ENCODE results near the gene PAK1.
A peak's percentile ranks its signal among the peaks of the same experiment; 100 is the strongest.

PAK1 gene

GRCh38 chr11:77422687-77423086 lies 51.2 kb downstream of the PAK1 start:
- Histone ChIP-seq H3K18ac (ENCODE audit: low read length) (no peak overlapping the region), H3K36me3 (ENCODE audit: control insufficient read depth, insufficient read depth, low read length) (no peaks in the 10 kb centered on the region), H4K8ac (ENCODE audit: low read depth, low read length) (no peak overlapping the region), H3K9ac (ENCODE audit: low read length) (no peak overlapping the region), H3K27me3 (ENCODE audit: insufficient read depth, low read length, poor library complexity) (no peaks in the 10 kb centered on the region), H3K79me1 (ENCODE audit: low read length) (peaks cover 5% of the 10 kb centered on the region), H2BK120ac (ENCODE audit: low read depth, low read length) (no peak overlapping the region), H3K4me2 (ENCODE audit: low read length) (no peak overlapping the region), H3K4me1 (ENCODE audit: control insufficient read depth, low read depth, low read length) (peaks cover 5% of the 10 kb centered on the region), H3K27ac (ENCODE audit: low read depth, low read length) (no peak overlapping the region), H3K23ac (ENCODE audit: low read length) (no peak overlapping the region), H2BK5ac (ENCODE audit: low read length) (no peak overlapping the region), H2BK15ac (replicated peaks; ENCODE audit: low read depth) (no peak overlapping the region), H3K56ac (ENCODE audit: low read length) (no peak overlapping the region), H3K4ac (ENCODE audit: low read depth, low read length) (no peak overlapping the region), H3K79me2 (ENCODE audit: control insufficient read depth, insufficient read depth, low read length) (peaks cover 23% of the 10 kb centered on the region), H2AK5ac (ENCODE audit: low read length) (no peak overlapping the region), H4K5ac (ENCODE audit: low read length) (no peak overlapping the region), H3K4me3 (ENCODE audit: low read length) (no peak overlapping the region)
- DNase-seq, result no peak
- no CpG with 5 or more reads among the region's 1 CpG for WGBS (ENCODE audit: extremely low coverage, insufficient coverage, low lambda C conversion rate)

- Histone ChIP-seq H3K56ac (ENCODE audit: low read length) (no peak overlapping the region), H3K4ac (ENCODE audit: low read depth, low read length) (no peak overlapping the region), H3K27ac (ENCODE audit: low read depth, low read length) (no peak overlapping the region), H3K18ac (ENCODE audit: low read length) (no peak overlapping the region), H2BK5ac (ENCODE audit: low read length) (no peak overlapping the region), H3K9ac (ENCODE audit: low read length) (no peak overlapping the region), H4K5ac (ENCODE audit: low read length) (no peak overlapping the region), H3K79me1 (ENCODE audit: low read length) (peaks cover 5% of the 10 kb centered on the region), H2BK120ac (ENCODE audit: low read depth, low read length) (no peak overlapping the region), H4K8ac (ENCODE audit: low read depth, low read length) (no peak overlapping the region), H2BK15ac (replicated peaks; ENCODE audit: low read depth) (no peak overlapping the region), H3K4me3 (ENCODE audit: low read length) (no peak overlapping the region), H3K4me1 (ENCODE audit: control insufficient read depth, low read depth, low read length) (peaks cover 5% of the 10 kb centered on the region), H3K27me3 (ENCODE audit: insufficient read depth, low read length, poor library complexity) (no peaks in the 10 kb centered on the region), H3K79me2 (ENCODE audit: control insufficient read depth, insufficient read depth, low read length) (peaks cover 20% of the 10 kb centered on the region), H3K23ac (ENCODE audit: low read length) (no peak overlapping the region), H3K36me3 (ENCODE audit: control insufficient read depth, insufficient read depth, low read length) (no peaks in the 10 kb centered on the region), H2AK5ac (ENCODE audit: low read length) (no peak overlapping the region), H3K4me2 (ENCODE audit: low read length) (no peak overlapping the region)
- no CpG with 5 or more reads among the region's 2 CpGs for WGBS (ENCODE audit: extremely low coverage, insufficient coverage, low lambda C conversion rate)
- DNase-seq, result peak; percentile 78
Observed at GRCh38 chr11:77421041-77421723, 52.7 kb downstream of the PAK1 start.

DNA sequence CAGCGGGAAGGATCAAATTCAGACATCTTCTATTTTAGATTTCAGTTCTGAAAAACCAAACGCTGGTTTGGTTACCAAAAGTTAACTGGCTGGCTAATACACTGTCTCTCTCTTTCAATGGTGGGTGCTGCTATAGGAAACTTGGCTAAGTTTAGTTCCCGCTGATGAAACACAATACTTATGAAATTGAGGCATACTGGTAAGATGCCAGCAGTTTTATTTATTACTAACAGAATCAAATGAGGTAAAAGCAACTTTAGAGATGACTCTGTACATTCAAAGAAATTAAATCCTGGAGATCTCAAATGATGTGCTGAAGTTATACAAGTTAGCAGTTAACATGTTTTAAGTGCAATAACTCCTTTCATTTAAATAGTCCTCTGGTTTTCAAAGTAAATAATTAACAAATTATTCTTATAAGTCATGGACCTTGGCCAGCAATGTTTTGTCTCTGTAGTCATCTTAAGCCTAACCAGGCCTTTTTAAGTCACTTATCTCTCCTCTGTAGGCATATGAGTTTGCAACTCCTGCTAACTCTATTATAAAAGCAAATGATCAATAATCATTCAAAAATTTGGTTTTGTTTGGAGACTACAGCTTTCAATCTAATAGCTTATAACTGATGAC lies 54.8 kb downstream of the PAK1 start:
- Histone ChIP-seq H3K4me3 (ENCODE audit: low read length) (no peak overlapping the region), H3K27me3 (ENCODE audit: insufficient read depth, low read length, poor library complexity) (no peaks in the 10 kb centered on the region), H3K36me3 (ENCODE audit: control insufficient read depth, insufficient read depth, low read length) (no peaks in the 10 kb centered on the region), H2BK5ac (ENCODE audit: low read length) (no peak overlapping the region), H3K79me1 (ENCODE audit: low read length) (peaks cover 3% of the 10 kb centered on the region), H3K23ac (ENCODE audit: low read length) (no peak overlapping the region), H3K4me2 (ENCODE audit: low read length) (no peak overlapping the region), H3K4ac (ENCODE audit: low read depth, low read length) (no peak overlapping the region), H3K9ac (ENCODE audit: low read length) (no peak overlapping the region), H3K27ac (ENCODE audit: low read depth, low read length) (no peak overlapping the region), H3K18ac (ENCODE audit: low read length) (no peak overlapping the region), H3K4me1 (ENCODE audit: control insufficient read depth, low read depth, low read length) (peaks cover 5% of the 10 kb centered on the region), H2AK5ac (ENCODE audit: low read length) (no peak overlapping the region), H2BK120ac (ENCODE audit: low read depth, low read length) (no peak overlapping the region), H4K5ac (ENCODE audit: low read length) (no peak overlapping the region), H4K8ac (ENCODE audit: low read depth, low read length) (no peak overlapping the region), H2BK15ac (replicated peaks; ENCODE audit: low read depth) (no peak overlapping the region), H3K56ac (ENCODE audit: low read length) (no peak overlapping the region), H3K79me2 (ENCODE audit: control insufficient read depth, insufficient read depth, low read length) (peaks cover 16% of the 10 kb centered on the region)
- no CpG with 5 or more reads among the region's 3 CpGs for WGBS (ENCODE audit: extremely low coverage, insufficient coverage, low lambda C conversion rate)
- no peak for DNase-seq

DNA sequence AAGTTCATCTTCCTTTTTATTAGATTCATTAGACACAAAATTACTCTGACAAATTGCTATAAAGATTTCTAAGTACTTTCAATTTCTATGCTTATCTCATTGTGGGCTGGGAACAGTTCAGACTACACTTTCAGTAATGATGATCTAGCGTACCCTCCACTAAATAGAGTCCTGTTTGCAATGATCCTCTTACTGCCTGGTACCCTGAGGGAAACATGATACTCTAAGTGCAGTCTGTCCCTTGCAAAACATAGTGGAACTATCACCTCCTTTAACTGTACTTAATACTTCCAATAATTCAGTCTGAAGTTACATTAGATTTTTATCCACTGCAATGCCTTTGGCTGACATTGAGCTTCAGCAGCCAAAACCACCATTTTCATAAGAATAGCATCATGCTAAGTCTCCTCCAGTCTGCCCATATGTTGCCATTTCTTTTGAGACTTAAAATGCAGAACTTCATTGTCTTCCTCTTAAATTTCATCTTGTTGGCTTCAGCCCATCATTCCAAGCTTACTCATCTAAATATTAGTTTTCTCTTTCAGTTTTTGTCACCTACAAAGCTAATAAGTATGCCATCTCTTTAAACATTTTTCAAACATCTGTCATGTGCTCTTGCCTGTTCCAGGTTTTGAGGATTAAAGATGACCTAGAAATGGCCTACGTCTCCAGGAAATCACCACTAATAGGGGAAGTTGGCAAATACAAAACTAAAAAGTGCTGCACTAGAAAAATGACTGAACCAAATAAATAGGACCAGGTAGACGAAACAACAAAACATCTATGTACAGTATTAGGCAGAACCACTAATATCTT lies 55.5 kb downstream of the PAK1 start:
- no peaks in the 10 kb centered on the region for H3K36me3 ChIP-seq (ENCODE audit: control insufficient read depth, insufficient read depth, low read length)
- no peak overlapping the region for H4K5ac ChIP-seq (ENCODE audit: low read length)
- H3K4ac ChIP-seq (ENCODE audit: low read depth, low read length), result no peak overlapping the region
- H3K27ac ChIP-seq (ENCODE audit: low read depth, low read length), result no peak overlapping the region
- no peak overlapping the region for H2AK5ac ChIP-seq (ENCODE audit: low read length)
- peaks cover 5% of the 10 kb centered on the region for H3K4me1 ChIP-seq (ENCODE audit: control insufficient read depth, low read depth, low read length)
- H3K4me3 ChIP-seq (ENCODE audit: low read length), result no peak overlapping the region
- peaks cover 10% of the 10 kb centered on the region for H3K79me2 ChIP-seq (ENCODE audit: control insufficient read depth, insufficient read depth, low read length)
- no peak overlapping the region for H3K9ac ChIP-seq (ENCODE audit: low read length)
- no peaks in the 10 kb centered on the region for H3K27me3 ChIP-seq (ENCODE audit: insufficient read depth, low read length, poor library complexity)
- H3K4me2 ChIP-seq (ENCODE audit: low read length), result no peak overlapping the region
- H3K56ac ChIP-seq (ENCODE audit: low read length), result no peak overlapping the region
- no peak overlapping the region for H2BK5ac ChIP-seq (ENCODE audit: low read length)
- H3K18ac ChIP-seq (ENCODE audit: low read length), result no peak overlapping the region
- no peak overlapping the region for H4K8ac ChIP-seq (ENCODE audit: low read depth, low read length)
- no peak overlapping the region for H2BK120ac ChIP-seq (ENCODE audit: low read depth, low read length)
- H3K23ac ChIP-seq (ENCODE audit: low read length), result no peak overlapping the region
- H3K79me1 ChIP-seq (ENCODE audit: low read length), result peaks cover 2% of the 10 kb centered on the region
- H2BK15ac ChIP-seq (replicated peaks; ENCODE audit: low read depth), result no peak overlapping the region
- WGBS (ENCODE audit: extremely low coverage, insufficient coverage, low lambda C conversion rate), result no CpG with 5 or more reads among the region's 3 CpGs
- no peak for DNase-seq

DNA sequence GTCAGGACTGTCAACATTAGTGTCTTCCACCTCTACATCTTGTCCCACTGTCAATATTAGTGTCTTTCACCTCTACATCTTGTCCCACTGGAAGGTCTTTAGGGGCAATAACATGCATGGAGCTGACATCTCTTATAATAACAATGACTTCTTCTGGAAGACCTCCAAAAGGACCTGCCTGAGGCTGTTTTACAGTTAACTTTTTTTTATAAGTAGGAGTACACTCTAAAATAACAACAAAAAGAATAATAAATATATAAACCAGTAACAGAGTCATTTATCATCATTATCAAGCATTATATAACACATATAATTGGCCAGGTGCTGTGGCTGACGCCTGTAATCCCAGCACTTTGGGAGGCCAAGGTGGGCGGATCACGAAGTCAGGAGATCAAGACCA lies 57.5 kb downstream of the PAK1 start:
- Histone ChIP-seq H3K79me1 (ENCODE audit: low read length) (peaks cover 2% of the 10 kb centered on the region), H3K56ac (ENCODE audit: low read length) (no peak overlapping the region), H3K79me2 (ENCODE audit: control insufficient read depth, insufficient read depth, low read length) (peaks cover 12% of the 10 kb centered on the region), H3K4me3 (ENCODE audit: low read length) (no peak overlapping the region), H2BK120ac (ENCODE audit: low read depth, low read length) (no peak overlapping the region), H3K18ac (ENCODE audit: low read length) (no peak overlapping the region), H3K9ac (ENCODE audit: low read length) (no peak overlapping the region), H2BK5ac (ENCODE audit: low read length) (no peak overlapping the region), H2BK15ac (replicated peaks; ENCODE audit: low read depth) (no peak overlapping the region), H3K27ac (ENCODE audit: low read depth, low read length) (no peak overlapping the region), H3K4me1 (ENCODE audit: control insufficient read depth, low read depth, low read length) (peaks cover 8% of the 10 kb centered on the region), H4K5ac (ENCODE audit: low read length) (no peak overlapping the region), H2AK5ac (ENCODE audit: low read length) (no peak overlapping the region), H3K4me2 (ENCODE audit: low read length) (no peak overlapping the region), H3K23ac (ENCODE audit: low read length) (no peak overlapping the region), H4K8ac (ENCODE audit: low read depth, low read length) (no peak overlapping the region), H3K4ac (ENCODE audit: low read depth, low read length) (no peak overlapping the region), H3K36me3 (ENCODE audit: control insufficient read depth, insufficient read depth, low read length) (no peaks in the 10 kb centered on the region), H3K27me3 (ENCODE audit: insufficient read depth, low read length, poor library complexity) (no peaks in the 10 kb centered on the region)
- DNase-seq, result no peak
- WGBS (ENCODE audit: extremely low coverage, insufficient coverage, low lambda C conversion rate), result no CpG with 5 or more reads among the region's 3 CpGs
